Measurements from ENCODE around the gene WFDC10B.
"Not testable (repeated sequence)": the region's sequence is repeated elsewhere in the genome, so short reads cannot be mapped to it uniquely, and the experiment has no call there.

WFDC10B gene

GRCh38 chr20:45701873-45702272, 2.9 kb downstream of the WFDC10B start, which contains the start of gene WFDC13:
WFDC13 (plus strand) TSS chr20:45702038; CDS start chr20:45702124, 86 bp downstream.
- H3K36me3 ChIP-seq (replicated peaks in 1 of 2; ENCODE audit: control insufficient read depth in 2 of 2, insufficient read depth in 2 of 2, low read length in 2 of 2): no peaks in the 10 kb centered on the region
- peaks cover 0 to 2% of the 10 kb centered on the region in 2 donors for H3K4me1 ChIP-seq (ENCODE audit: control insufficient read depth in 2 of 2, insufficient read depth in 1 of 2, low read depth in 1 of 2, low read length in 2 of 2)
- no peak for DNase-seq (ENCODE audit: low spot score)
- H2BK5ac ChIP-seq (ENCODE audit: low read length): no peak within 1 kb of the TSS
- no peak within 1 kb of the TSS for H3K14ac ChIP-seq (ENCODE audit: low read length)
- H2BK15ac ChIP-seq (ENCODE audit: low read length): no peak within 1 kb of the TSS
- no peak within 1 kb of the TSS for H3K4ac ChIP-seq (ENCODE audit: low read length)
- no peak within 1 kb of the TSS for H2BK120ac ChIP-seq (ENCODE audit: low read depth, low read length)
- H2BK12ac ChIP-seq (ENCODE audit: low read length): no peak within 1 kb of the TSS
- H4K8ac ChIP-seq (ENCODE audit: low read depth, low read length): no peak within 1 kb of the TSS
- no peaks in the 10 kb centered on the region for H3K79me1 ChIP-seq (ENCODE audit: low read depth, low read length)
- no peak within 1 kb of the TSS for H3K27ac ChIP-seq (replicated peaks; ENCODE audit: low read length)
- WGBS, 2 donors (ENCODE audit: extremely low coverage in 2 of 2, insufficient read length in 2 of 2, insufficient replicate concordance in 1 of 2): no CpG with 5 or more reads among the region's 4 CpGs
- no peak within 1 kb of the TSS for H3K18ac ChIP-seq (ENCODE audit: low read length)
- H3K9me3 ChIP-seq (replicated peaks in 1 of 2; ENCODE audit: control insufficient read depth in 2 of 2, insufficient read depth in 1 of 2, low read depth in 1 of 2, low read length in 2 of 2): no peaks in the 10 kb centered on the region
- no peak within 1 kb of the TSS for H2AK5ac ChIP-seq (ENCODE audit: low read depth, low read length)
- no peak within 1 kb of the TSS for H3K23ac ChIP-seq (ENCODE audit: low read depth, low read length, poor library complexity)
- H3K4me2 ChIP-seq (ENCODE audit: insufficient read depth, low read length, poor library complexity, severe bottlenecking): no peak within 1 kb of the TSS
- no peak within 1 kb of the TSS for H2AFZ ChIP-seq (ENCODE audit: low read length)
- H3K9ac ChIP-seq (ENCODE audit: low read depth, low read length, poor library complexity): no peak within 1 kb of the TSS
- H3K27me3 ChIP-seq (ENCODE audit: control insufficient read depth in 3 of 3, insufficient read depth in 3 of 3, low read depth in 1 of 3, low read length in 3 of 3): peaks cover 0 to 14% (median 0%) of the 10 kb centered on the region in 3 experiments
- no peak within 1 kb of the TSS for H4K91ac ChIP-seq (ENCODE audit: low read depth, low read length, poor library complexity)
- peak within 1 kb of the TSS in 1 of 2 donors; percentile 56 for H3K4me3 ChIP-seq (ENCODE audit: low read length in 2 of 2)

- Histone ChIP-seq H2BK5ac (ENCODE audit: low read length) (no peak overlapping the region), H4K8ac (ENCODE audit: low read depth, low read length) (no peak overlapping the region), H2BK12ac (ENCODE audit: low read length) (no peak overlapping the region), H2AFZ (ENCODE audit: low read length) (no peak overlapping the region), H3K9me3 (replicated peaks in 1 of 2; ENCODE audit: control insufficient read depth in 2 of 2, insufficient read depth in 1 of 2, low read depth in 1 of 2, low read length in 2 of 2) (no peaks in the 10 kb centered on the region), H3K18ac (ENCODE audit: low read length) (no peak overlapping the region), H3K27ac (replicated peaks; ENCODE audit: low read length) (no peak overlapping the region), H3K4ac (ENCODE audit: low read length) (no peak overlapping the region), H3K9ac (ENCODE audit: low read depth, low read length, poor library complexity) (no peak overlapping the region), H2AK5ac (ENCODE audit: low read depth, low read length) (no peak overlapping the region), H2BK120ac (ENCODE audit: low read depth, low read length) (no peak overlapping the region), H2BK15ac (ENCODE audit: low read length) (no peak overlapping the region), H4K91ac (ENCODE audit: low read depth, low read length, poor library complexity) (no peak overlapping the region), H3K79me1 (ENCODE audit: low read depth, low read length) (no peaks in the 10 kb centered on the region), H3K27me3 (ENCODE audit: control insufficient read depth in 3 of 3, insufficient read depth in 3 of 3, low read depth in 1 of 3, low read length in 3 of 3) (peaks cover 0 to 14% (median 0%) of the 10 kb centered on the region in 3 experiments), H3K23ac (ENCODE audit: low read depth, low read length, poor library complexity) (no peak overlapping the region), H3K4me2 (ENCODE audit: insufficient read depth, low read length, poor library complexity, severe bottlenecking) (no peak overlapping the region), H3K4me1 (ENCODE audit: control insufficient read depth in 2 of 2, insufficient read depth in 1 of 2, low read depth in 1 of 2, low read length in 2 of 2) (peaks cover 0 to 2% of the 10 kb centered on the region in 2 donors), H3K14ac (ENCODE audit: low read length) (no peak overlapping the region), H3K36me3 (replicated peaks in 1 of 2; ENCODE audit: control insufficient read depth in 2 of 2, insufficient read depth in 2 of 2, low read length in 2 of 2) (no peaks in the 10 kb centered on the region), H3K4me3 (ENCODE audit: low read length in 2 of 2) (no peak overlapping the region)
- DNase-seq (ENCODE audit: low spot score): no peak
- no CpG with 5 or more reads among the region's 4 CpGs for WGBS, 2 donors (ENCODE audit: extremely low coverage in 2 of 2, insufficient read length in 2 of 2, insufficient replicate concordance in 1 of 2)
Observed at GRCh38 chr20:45701104-45701503, 3.7 kb downstream of the WFDC10B start.

- Histone ChIP-seq H4K91ac (ENCODE audit: low read depth, low read length, poor library complexity) (no peak overlapping the region), H3K23ac (ENCODE audit: low read depth, low read length, poor library complexity) (no peak overlapping the region), H2BK120ac (ENCODE audit: low read depth, low read length) (no peak overlapping the region), H3K79me1 (ENCODE audit: low read depth, low read length) (no peaks in the 10 kb centered on the region), H2AK5ac (ENCODE audit: low read depth, low read length) (no peak overlapping the region), H3K27me3 (ENCODE audit: control insufficient read depth in 3 of 3, insufficient read depth in 3 of 3, low read depth in 1 of 3, low read length in 3 of 3) (no peaks in the 10 kb centered on the region), H3K9ac (ENCODE audit: low read depth, low read length, poor library complexity) (no peak overlapping the region), H2AFZ (ENCODE audit: low read length) (no peak overlapping the region), H2BK12ac (ENCODE audit: low read length) (no peak overlapping the region), H4K8ac (ENCODE audit: low read depth, low read length) (no peak overlapping the region), H3K4ac (ENCODE audit: low read length) (no peak overlapping the region), H3K4me1 (ENCODE audit: control insufficient read depth in 2 of 2, insufficient read depth in 1 of 2, low read depth in 1 of 2, low read length in 2 of 2) (no peaks in the 10 kb centered on the region), H3K9me3 (replicated peaks in 1 of 2; ENCODE audit: control insufficient read depth in 2 of 2, insufficient read depth in 1 of 2, low read depth in 1 of 2, low read length in 2 of 2) (no peaks in the 10 kb centered on the region), H2BK15ac (ENCODE audit: low read length) (no peak overlapping the region), H3K14ac (ENCODE audit: low read length) (no peak overlapping the region), H3K36me3 (replicated peaks in 1 of 2; ENCODE audit: control insufficient read depth in 2 of 2, insufficient read depth in 2 of 2, low read length in 2 of 2) (no peaks in the 10 kb centered on the region), H3K18ac (ENCODE audit: low read length) (no peak overlapping the region), H3K4me3 (ENCODE audit: low read length in 2 of 2) (no peak overlapping the region), H3K4me2 (ENCODE audit: insufficient read depth, low read length, poor library complexity, severe bottlenecking) (no peak overlapping the region), H3K27ac (replicated peaks; ENCODE audit: low read length) (no peak overlapping the region), H2BK5ac (ENCODE audit: low read length) (no peak overlapping the region)
- DNase-seq (ENCODE audit: low spot score): no peak
- no CpG with 5 or more reads among the region's 2 CpGs for WGBS, 2 donors (ENCODE audit: extremely low coverage in 2 of 2, insufficient read length in 2 of 2, insufficient replicate concordance in 1 of 2)
Observed at GRCh38 chr20:45695496-45695895, 9.3 kb downstream of the WFDC10B start.

GRCh38 chr20:45693346-45693745, 11.5 kb downstream of the WFDC10B start:
- not testable (repeated sequence) for H2BK15ac ChIP-seq (ENCODE audit: low read length); H2BK120ac ChIP-seq (ENCODE audit: low read depth, low read length); H3K4me3 ChIP-seq (ENCODE audit: low read length in 2 of 2); H3K27me3 ChIP-seq (ENCODE audit: control insufficient read depth in 3 of 3, insufficient read depth in 3 of 3, low read depth in 1 of 3, low read length in 3 of 3); H3K4me2 ChIP-seq (ENCODE audit: insufficient read depth, low read length, poor library complexity, severe bottlenecking); H3K9me3 ChIP-seq (replicated peaks in 1 of 2; ENCODE audit: control insufficient read depth in 2 of 2, insufficient read depth in 1 of 2, low read depth in 1 of 2, low read length in 2 of 2); H3K18ac ChIP-seq (ENCODE audit: low read length); H3K23ac ChIP-seq (ENCODE audit: low read depth, low read length, poor library complexity); H2BK5ac ChIP-seq (ENCODE audit: low read length); H2AK5ac ChIP-seq (ENCODE audit: low read depth, low read length); H3K79me1 ChIP-seq (ENCODE audit: low read depth, low read length); H4K91ac ChIP-seq (ENCODE audit: low read depth, low read length, poor library complexity); H4K8ac ChIP-seq (ENCODE audit: low read depth, low read length); H2BK12ac ChIP-seq (ENCODE audit: low read length); H3K36me3 ChIP-seq (replicated peaks in 1 of 2; ENCODE audit: control insufficient read depth in 2 of 2, insufficient read depth in 2 of 2, low read length in 2 of 2); H3K27ac ChIP-seq (replicated peaks; ENCODE audit: low read length); H3K14ac ChIP-seq (ENCODE audit: low read length); H3K4ac ChIP-seq (ENCODE audit: low read length); H3K9ac ChIP-seq (ENCODE audit: low read depth, low read length, poor library complexity); DNase-seq (ENCODE audit: low spot score); H2AFZ ChIP-seq (ENCODE audit: low read length); H3K4me1 ChIP-seq (ENCODE audit: control insufficient read depth in 2 of 2, insufficient read depth in 1 of 2, low read depth in 1 of 2, low read length in 2 of 2)
- no CpG with 5 or more reads among the region's 12 CpGs for WGBS, 2 donors (ENCODE audit: extremely low coverage in 2 of 2, insufficient read length in 2 of 2, insufficient replicate concordance in 1 of 2)

Data from neuronal stem cell (in vitro differentiated cells).